Mucosa of rectum (tissue), 2 donors: ENCODE data around the gene IGFBP4.
A peak's percentile ranks its signal among the peaks of the same experiment; 100 is the strongest.

ENCODE experiments used
- H3K27ac ChIP-seq, 2 donors: one replicate each; pipeline ENCODE4 v1.7.0; 2013; ENCODE audit warnings: inconsistent platforms in 2 of 2, low read depth in 2 of 2, low read length in 2 of 2
- H3K27me3 ChIP-seq, 2 donors: one replicate each; pipeline ENCODE4 v1.7.0; 2013; ENCODE audit warnings: low read length in 2 of 2; ENCODE audit not compliant: control insufficient read depth in 2 of 2, insufficient read depth in 2 of 2
- H3K36me3 ChIP-seq, 2 donors: one replicate each; pipeline ENCODE4 v1.7.0; 2013; ENCODE audit warnings: low read length in 2 of 2; ENCODE audit not compliant: control insufficient read depth in 2 of 2, insufficient read depth in 2 of 2
- H3K4me1 ChIP-seq, 2 donors: one replicate each; pipeline ENCODE4 v1.7.0; 2013; ENCODE audit warnings: low read length in 2 of 2, mild to moderate bottlenecking in 1 of 2; ENCODE audit not compliant: control insufficient read depth in 2 of 2, insufficient read depth in 2 of 2
- H3K4me3 ChIP-seq, 2 donors: one replicate each; pipeline ENCODE4 v1.7.0; 2013; ENCODE audit warnings: low read length in 2 of 2
- H3K9ac ChIP-seq, 2 donors: one replicate each; pipeline ENCODE4 v1.7.0; 2013; ENCODE audit warnings: low read length in 2 of 2, low read depth in 1 of 2, mild to moderate bottlenecking in 1 of 2
- H3K9me3 ChIP-seq, 2 donors: one replicate each; pipeline ENCODE4 v1.7.0; 2013; ENCODE audit warnings: low read length in 2 of 2; ENCODE audit not compliant: control insufficient read depth in 2 of 2
- donor health status: healthy.
- donor health status: Normal muscosa, but diverticular disease.

Gene IGFBP4

DNA sequence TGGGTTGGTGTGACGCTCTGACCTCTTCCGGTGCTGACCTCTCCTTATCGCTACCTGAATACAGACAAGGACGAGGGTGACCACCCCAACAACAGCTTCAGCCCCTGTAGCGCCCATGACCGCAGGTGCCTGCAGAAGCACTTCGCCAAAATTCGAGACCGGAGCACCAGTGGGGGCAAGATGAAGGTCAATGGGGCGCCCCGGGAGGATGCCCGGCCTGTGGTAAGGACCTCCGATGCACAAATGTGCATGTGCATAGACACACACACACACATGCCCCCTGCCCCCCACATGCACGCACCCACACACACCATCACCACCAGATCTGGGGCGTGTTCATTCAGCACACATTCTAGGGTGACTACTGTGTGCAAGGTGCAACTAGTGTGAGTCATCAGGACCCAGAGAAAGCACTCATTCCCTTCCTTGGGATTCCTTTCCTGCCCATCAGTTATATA, 9.7 kb downstream of the IGFBP4 start:
- H3K27ac ChIP-seq = no peak overlapping the region
- peaks cover 25 to 33% of the 10 kb centered on the region in 2 donors for H3K4me1 ChIP-seq
- H3K36me3 ChIP-seq = peaks cover 39 to 49% of the 10 kb centered on the region in 2 donors
- no peak overlapping the region for H3K9ac ChIP-seq
- H3K9me3 ChIP-seq = no peaks in the 10 kb centered on the region
- no peak overlapping the region for H3K4me3 ChIP-seq
- H3K27me3 ChIP-seq = no peaks in the 10 kb centered on the region

DNA sequence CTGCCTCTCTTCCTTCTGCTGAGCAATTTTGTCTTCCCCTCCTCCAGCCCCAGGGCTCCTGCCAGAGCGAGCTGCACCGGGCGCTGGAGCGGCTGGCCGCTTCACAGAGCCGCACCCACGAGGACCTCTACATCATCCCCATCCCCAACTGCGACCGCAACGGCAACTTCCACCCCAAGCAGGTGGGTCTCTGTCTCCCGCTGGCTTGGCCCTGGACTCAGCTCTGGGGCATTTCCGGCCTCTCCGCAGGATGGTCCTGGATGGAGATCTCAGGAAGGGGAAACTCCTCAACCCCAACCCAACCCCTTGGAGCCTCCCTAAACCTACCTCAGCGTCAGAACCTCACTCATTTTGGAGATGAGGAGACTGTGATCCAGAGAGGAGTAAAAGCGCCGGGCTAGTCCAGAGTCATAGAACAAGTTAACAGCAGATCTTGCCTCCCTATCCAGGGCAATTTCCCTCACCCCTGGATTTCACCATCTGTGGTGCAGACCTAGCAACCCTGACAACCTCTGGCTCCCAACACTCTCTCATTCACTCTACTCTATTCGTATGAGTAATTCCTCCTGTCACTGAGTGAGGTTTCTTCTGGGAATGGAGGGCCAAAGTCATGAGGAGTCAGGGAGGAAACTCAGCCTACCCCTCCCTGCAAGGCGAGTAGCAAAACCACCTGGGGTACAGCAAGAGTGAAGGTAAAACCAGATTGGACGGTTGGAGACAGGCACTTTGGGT, 10.8 kb downstream of the IGFBP4 start:
- H3K4me1 ChIP-seq = peaks cover 14 to 22% of the 10 kb centered on the region in 2 donors

DNA sequence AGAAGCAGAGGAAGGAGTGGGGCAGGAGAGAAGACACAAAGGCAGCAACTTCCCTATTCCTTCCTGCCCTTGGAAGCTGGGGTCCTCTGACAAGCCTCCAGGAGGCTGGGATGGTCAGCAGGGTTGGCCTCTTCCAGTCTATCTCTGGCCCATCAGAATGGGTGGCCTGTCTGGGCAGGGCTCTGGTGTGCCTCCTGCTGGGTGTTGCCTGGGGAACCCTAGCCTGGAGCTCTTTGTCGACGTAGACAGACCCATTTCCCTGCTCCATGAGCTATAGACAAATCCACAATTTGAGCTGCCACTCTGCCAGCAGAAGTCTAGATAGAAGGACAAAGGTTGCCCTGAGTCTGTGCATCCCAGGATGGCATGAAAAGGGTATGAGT, 11.4 kb downstream of the IGFBP4 start:
- H3K36me3 ChIP-seq = peaks cover 39 to 50% of the 10 kb centered on the region in 2 donors
- peaks cover 11 to 18% of the 10 kb centered on the region in 2 donors for H3K4me1 ChIP-seq
- H3K27ac ChIP-seq = no peak overlapping the region
- H3K4me3 ChIP-seq = no peak overlapping the region
- H3K27me3 ChIP-seq = no peaks in the 10 kb centered on the region
- H3K9me3 ChIP-seq = no peaks in the 10 kb centered on the region
- no peak overlapping the region for H3K9ac ChIP-seq

More for the DNA sequence above, 10.8 kb downstream of the IGFBP4 start:
- Histone ChIP-seq H3K27ac (no peak overlapping the region), H3K36me3 (peaks cover 39 to 50% of the 10 kb centered on the region in 2 donors), H3K4me3 (no peak overlapping the region), H3K27me3 (no peaks in the 10 kb centered on the region), H3K9ac (no peak overlapping the region), H3K9me3 (no peaks in the 10 kb centered on the region)

DNA sequence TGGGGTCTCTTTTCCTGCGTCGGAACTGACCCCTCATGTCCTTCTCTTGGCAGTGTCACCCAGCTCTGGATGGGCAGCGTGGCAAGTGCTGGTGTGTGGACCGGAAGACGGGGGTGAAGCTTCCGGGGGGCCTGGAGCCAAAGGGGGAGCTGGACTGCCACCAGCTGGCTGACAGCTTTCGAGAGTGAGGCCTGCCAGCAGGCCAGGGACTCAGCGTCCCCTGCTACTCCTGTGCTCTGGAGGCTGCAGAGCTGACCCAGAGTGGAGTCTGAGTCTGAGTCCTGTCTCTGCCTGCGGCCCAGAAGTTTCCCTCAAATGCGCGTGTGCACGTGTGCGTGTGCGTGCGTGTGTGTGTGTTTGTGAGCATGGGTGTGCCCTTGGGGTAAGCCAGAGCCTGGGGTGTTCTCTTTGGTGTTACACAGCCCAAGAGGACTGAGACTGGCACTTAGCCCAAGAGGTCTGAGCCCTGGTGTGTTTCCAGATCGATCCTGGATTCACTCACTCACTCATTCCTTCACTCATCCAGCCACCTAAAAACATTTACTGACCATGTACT, 13.2 kb downstream of the IGFBP4 start:
- peak overlapping the region in 1 of 2 donors; percentile 12 for H3K27ac ChIP-seq
- H3K9me3 ChIP-seq = no peaks in the 10 kb centered on the region
- peaks cover 4 to 6% of the 10 kb centered on the region in 2 donors for H3K4me1 ChIP-seq
- no peak overlapping the region for H3K9ac ChIP-seq
- H3K4me3 ChIP-seq = no peak overlapping the region
- H3K27me3 ChIP-seq = no peaks in the 10 kb centered on the region
- H3K36me3 ChIP-seq = peaks cover 39 to 50% of the 10 kb centered on the region in 2 donors

DNA sequence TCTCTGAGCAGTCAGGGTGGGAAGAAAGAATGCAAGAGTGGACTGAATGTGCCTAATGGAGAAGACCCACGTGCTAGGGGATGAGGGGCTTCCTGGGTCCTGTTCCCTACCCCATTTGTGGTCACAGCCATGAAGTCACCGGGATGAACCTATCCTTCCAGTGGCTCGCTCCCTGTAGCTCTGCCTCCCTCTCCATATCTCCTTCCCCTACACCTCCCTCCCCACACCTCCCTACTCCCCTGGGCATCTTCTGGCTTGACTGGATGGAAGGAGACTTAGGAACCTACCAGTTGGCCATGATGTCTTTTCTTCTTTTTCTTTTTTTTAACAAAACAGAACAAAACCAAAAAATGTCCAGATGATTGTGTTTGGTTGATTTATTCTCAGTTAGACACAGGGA, 14.1 kb downstream of the IGFBP4 start:
- peaks cover under 1 to 3% of the 10 kb centered on the region in 2 donors for H3K4me1 ChIP-seq
- H3K4me3 ChIP-seq = no peak overlapping the region
- no peaks in the 10 kb centered on the region for H3K9me3 ChIP-seq
- H3K36me3 ChIP-seq = peaks cover 39 to 48% of the 10 kb centered on the region in 2 donors
- H3K9ac ChIP-seq = no peak overlapping the region
- H3K27me3 ChIP-seq = no peaks in the 10 kb centered on the region
- no peak overlapping the region for H3K27ac ChIP-seq

DNA sequence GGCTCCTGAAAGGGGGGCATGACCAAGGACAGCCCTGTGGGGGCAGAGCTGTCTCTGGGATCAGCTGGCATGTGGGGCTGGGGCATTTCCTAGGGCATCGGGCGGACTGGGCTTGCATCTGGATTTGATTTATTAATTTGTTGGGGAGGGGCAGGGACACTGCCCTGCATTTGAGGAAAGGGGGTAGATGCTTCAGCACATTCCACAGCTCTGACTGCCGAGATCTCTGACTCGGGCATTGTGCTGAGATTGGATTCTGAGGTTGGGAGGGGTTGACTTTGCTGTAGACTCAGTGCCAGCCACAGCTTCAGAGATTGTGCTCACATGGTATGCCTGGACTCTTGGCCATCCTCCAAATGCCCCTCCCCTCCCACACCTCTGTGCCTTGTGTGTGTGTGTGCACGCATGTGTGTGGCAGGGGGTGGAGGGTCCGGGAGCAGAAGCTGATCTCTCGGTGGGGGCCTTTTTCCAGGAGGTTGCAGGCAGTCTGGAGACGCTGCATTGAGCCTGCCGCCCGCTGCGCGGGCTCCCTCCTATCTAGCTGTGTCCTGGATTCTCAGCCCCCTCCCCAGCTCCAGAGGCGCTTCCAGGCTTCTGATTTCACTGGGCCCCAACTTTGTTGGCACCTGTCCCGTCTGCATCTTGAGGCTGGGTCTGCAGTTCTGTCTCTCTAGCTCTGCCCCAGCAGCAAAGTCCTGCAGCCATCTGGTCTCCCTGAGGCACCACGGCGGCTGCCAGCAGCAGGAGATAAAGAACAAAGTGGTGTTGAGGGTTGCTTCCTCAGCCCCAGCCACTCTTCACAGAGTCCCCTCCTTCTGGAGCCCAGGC, 14.9 kb downstream of the IGFBP4 start:
- no peak overlapping the region for H3K4me3 ChIP-seq
- no peaks in the 10 kb centered on the region for H3K27me3 ChIP-seq
- H3K9ac ChIP-seq = no peak overlapping the region
- peak overlapping the region in 1 of 2 donors; percentile 21 for H3K27ac ChIP-seq
- peaks cover 0 to 3% of the 10 kb centered on the region in 2 donors for H3K4me1 ChIP-seq
- H3K36me3 ChIP-seq = peaks cover 34 to 39% of the 10 kb centered on the region in 2 donors
- H3K9me3 ChIP-seq = no peaks in the 10 kb centered on the region

DNA sequence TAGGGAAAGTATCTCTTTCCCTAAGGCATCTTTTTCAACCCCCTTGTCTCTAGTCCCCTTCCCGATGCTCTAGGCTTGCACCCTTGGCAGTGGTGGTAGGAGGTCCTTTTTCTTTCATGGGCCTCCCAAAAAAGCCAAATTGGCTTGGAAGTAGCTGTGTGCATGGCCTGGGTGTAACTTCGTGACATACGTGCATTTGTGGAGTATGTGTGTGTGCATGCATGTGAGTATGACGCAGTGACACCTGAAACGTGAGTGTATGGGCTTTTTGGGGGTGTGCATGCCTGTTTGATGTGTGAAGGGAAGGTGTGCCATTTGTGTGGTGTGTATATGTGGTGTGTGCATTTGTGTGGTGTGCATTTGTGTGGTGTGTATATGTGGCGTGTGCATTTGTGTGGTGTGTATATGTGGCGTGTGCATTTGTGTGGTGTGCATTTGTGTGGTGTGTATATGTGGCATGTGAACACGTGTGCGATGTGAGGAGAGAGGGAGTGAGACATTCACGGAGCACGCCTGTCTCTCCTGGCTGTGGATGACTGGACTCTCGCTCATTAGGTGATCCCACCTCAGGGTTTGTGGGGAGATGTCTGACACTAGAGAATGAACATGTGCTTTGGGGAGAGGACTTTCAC, 15.7 kb downstream of the IGFBP4 start:
- peaks cover 0 to 3% of the 10 kb centered on the region in 2 donors for H3K4me1 ChIP-seq

DNA sequence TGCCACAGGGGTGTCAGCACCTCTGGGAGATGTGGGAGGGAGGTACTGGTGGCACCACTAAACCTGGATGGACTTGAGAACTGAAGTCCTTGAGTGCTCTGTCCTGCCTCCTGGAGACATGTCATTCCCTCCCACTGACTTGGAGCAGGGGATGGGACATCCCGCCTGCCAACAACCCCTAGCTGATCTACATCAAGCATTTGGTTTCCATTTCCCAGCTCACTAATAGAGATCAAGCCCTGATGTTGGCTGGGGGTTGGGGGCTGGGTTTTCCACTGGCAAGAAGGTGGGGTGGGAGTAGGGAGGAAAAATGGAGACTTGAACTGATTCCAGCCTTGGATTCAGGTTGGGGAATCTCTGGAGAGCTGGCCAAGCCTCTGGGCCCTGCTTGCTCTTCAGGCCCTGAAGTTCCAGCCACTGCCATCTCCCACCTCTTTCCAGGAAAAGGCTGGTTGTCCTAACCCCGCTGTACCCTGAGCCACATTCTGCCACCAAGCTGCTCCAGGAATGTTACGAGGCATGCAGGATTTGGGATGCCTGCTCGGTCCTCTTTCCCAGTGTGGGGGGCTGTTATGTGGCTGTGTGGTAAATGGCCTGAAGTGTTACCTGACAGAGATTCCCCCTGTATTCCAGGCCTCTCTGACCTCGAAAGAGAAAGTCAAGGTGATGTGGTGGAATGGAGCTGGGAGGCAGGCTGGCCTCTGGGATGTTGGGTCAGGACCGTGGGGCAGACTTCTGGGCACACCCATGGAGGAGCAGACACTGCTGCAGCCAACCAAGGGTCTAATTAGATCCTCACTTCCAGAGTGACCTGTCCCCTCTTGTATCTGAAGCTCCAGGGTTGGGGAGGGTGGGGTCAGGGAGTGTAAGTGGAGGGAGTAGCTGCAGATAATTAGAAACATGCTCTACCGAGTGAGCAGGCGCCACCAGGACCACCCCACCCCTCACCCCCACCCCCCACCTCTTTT, 16.7 kb downstream of the IGFBP4 start:
- no peaks in the 10 kb centered on the region for H3K9me3 ChIP-seq
- H3K27ac ChIP-seq = no peak overlapping the region
- no peak overlapping the region for H3K9ac ChIP-seq
- no peaks in the 10 kb centered on the region for H3K27me3 ChIP-seq
- peaks cover 0 to 3% of the 10 kb centered on the region in 2 donors for H3K4me1 ChIP-seq
- peaks cover 17 to 23% of the 10 kb centered on the region in 2 donors for H3K36me3 ChIP-seq
- H3K4me3 ChIP-seq = no peak overlapping the region

More for the DNA sequence above, 15.7 kb downstream of the IGFBP4 start:
- Histone ChIP-seq H3K4me3 (no peak overlapping the region), H3K9me3 (no peaks in the 10 kb centered on the region), H3K27me3 (no peaks in the 10 kb centered on the region), H3K9ac (no peak overlapping the region), H3K27ac (peak overlapping the region in 1 of 2 donors; percentile 21), H3K36me3 (peaks cover 26 to 32% of the 10 kb centered on the region in 2 donors)

DNA sequence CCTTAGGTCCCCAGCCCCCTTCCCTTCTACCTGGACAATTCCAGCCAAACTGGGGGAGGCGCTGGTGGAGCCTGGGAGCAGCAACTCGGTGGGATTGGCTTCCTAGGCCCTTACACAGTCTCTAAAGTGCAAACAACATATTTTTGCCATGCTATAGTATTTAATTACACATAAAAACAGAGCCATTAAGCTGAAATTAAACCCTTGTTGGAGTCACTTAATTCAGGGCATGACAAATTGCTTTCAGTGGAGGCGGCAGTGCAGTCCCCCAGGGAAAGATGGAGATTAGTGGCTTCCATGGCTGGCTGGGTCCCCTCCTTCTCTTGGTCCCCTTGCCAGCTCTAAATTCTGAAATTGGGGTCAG, 17.3 kb downstream of the IGFBP4 start:
- no peak overlapping the region for H3K9ac ChIP-seq
- H3K27me3 ChIP-seq = no peaks in the 10 kb centered on the region
- peaks cover 17 to 23% of the 10 kb centered on the region in 2 donors for H3K36me3 ChIP-seq
- peaks cover 0 to 3% of the 10 kb centered on the region in 2 donors for H3K4me1 ChIP-seq
- no peak overlapping the region for H3K27ac ChIP-seq
- no peaks in the 10 kb centered on the region for H3K9me3 ChIP-seq
- no peak overlapping the region for H3K4me3 ChIP-seq
